G401.6 (cell line): Measurements from ENCODE around the gene CACHD1.

Experiments used
- FAIRE-seq: peaks from 2 replicates; lab custom pipeline; 2012; peaks lifted over from hg19 to GRCh38; lab: Jason Lieb, UNC

CACHD1 gene

GRCh38 chr1:64469977-64470664, at the start of gene CACHD1:
Gene CACHD1, plus strand, starts transcription at chr1:64470129. Its CDS starts 616 bp downstream, at chr1:64470745.
- FAIRE-seq: no peak

DNA sequence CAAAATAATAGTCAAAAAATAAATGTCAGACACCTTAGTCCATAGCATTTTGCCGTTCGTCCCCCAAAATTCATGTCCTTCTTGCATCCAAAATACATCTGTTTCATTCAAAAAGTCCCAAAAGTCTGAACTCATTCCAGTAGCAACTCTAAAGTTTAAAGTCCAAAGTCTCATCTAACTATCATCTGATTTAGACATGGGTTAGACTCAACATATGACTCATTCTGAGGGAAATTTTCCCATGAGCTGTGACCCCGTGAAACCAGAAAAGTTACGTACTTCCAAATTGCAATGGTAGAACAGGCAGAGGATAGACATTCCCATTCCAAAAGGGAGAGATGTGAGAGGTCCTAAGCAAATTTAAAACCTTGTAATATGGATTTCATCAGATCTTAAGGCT, 48.6 kb upstream of the CACHD1 start:
- no peak for FAIRE-seq

DNA sequence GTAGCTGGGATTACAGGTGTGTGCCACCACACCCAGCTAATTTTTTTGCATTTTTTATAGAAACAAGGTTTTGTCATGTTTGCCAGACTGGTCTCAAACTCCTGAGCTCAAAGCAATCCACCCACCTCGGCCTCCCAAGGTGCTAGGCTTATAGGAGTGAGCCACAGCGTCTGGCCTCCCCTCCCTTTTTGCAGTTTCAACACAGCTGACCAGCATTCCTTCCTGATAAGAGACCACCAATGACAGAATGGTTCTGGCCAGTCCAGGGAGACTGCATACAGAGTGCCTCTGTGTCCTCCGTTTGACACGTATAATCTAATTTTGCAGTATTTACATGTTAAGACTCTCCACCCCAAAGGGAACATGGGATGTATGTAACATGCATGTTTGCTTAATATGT, 46.4 kb upstream of the CACHD1 start:
- no peak for FAIRE-seq

- no peak for FAIRE-seq
These were observed 45.5 kb upstream of the CACHD1 start for GRCh38 chr1:64424412-64424811.

GRCh38 chr1:64425521-64425920, 44.4 kb upstream of the CACHD1 start:
- no peak for FAIRE-seq

GRCh38 chr1:64426681-64427080, 43.2 kb upstream of the CACHD1 start:
- no peak for FAIRE-seq

GRCh38 chr1:64427879-64428278, 42.0 kb upstream of the CACHD1 start:
- no peak for FAIRE-seq

- FAIRE-seq: no peak
These were observed 36.6 kb upstream of the CACHD1 start for GRCh38 chr1:64433308-64433707.

- no peak for FAIRE-seq
These were observed 36.2 kb upstream of the CACHD1 start for GRCh38 chr1:64433747-64434146.

GRCh38 chr1:64435000-64435399, 34.9 kb upstream of the CACHD1 start:
- FAIRE-seq: no peak

DNA sequence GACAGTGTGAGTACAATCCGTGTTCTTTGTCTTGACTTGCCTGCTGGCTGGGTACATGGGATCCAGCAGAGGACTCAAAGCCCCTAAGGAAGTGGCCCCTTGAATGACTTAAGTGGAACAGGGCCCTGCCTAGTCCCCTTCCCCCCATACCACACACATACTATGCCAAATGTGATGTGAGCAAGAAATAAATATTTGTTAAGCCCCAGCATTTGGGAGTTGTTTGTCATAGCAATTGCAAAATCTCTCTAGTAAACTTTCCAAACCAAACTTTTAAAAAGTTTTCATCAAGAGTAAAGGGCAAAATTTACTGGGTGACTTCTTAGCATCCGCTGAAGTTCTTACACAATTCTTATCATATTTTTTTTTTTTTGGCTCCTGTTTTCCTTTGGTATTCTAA, 32.5 kb upstream of the CACHD1 start:
- FAIRE-seq: no peak

GRCh38 chr1:64440183-64440826, 29.6 kb upstream of the CACHD1 start:
- no peak for FAIRE-seq

DNA sequence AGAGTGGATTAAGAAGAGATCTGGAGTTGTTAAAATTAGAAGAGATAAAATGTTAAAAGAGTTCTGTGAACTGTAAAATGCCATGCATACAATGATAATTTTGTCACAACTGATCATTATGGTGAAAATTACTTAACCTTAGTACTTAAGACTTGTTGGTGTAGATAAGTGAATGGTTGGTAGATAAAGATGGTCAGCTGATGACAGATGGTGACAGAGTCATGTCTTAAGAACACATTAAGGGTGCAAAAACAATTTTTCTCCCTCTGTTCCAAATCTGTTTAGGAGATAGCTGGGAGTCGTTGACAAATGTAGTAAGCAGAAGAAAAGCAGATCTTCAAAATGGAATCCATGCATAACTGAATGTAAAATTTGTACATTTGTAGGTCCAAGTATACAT, 18.5 kb upstream of the CACHD1 start:
- no peak for FAIRE-seq

- FAIRE-seq: no peak
These were observed 16.2 kb upstream of the CACHD1 start for GRCh38 chr1:64453688-64454087.

DNA sequence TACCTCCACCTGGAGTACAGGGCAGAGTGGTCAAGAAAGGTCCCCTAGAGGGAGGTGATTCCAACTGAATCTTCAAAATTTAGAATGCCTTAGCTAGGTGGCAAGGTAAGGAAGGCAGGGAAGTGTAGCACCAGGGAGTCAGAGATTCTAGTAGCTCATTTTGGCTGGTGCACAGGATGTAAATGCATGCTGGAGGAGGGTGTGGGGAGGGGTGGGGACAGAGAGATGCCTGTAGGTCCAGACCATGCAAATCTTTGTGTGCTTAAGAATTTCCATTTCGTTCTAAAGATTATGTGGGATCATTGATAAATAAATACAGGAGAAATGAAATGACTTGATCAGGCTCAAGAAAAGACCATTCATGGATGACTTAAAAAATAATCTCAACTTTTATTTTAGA, 11.0 kb upstream of the CACHD1 start:
- no peak for FAIRE-seq

- FAIRE-seq: no peak
These were observed 10.2 kb upstream of the CACHD1 start for GRCh38 chr1:64459743-64460142.

- no peak for FAIRE-seq
These were observed 3.9 kb upstream of the CACHD1 start for GRCh38 chr1:64466033-64466432.

- FAIRE-seq: no peak
These were observed 583 bp upstream of the CACHD1 start for GRCh38 chr1:64469116-64469976.

GRCh38 chr1:64470665-64471217, 812 bp downstream of the CACHD1 start:
- no peak for FAIRE-seq

DNA sequence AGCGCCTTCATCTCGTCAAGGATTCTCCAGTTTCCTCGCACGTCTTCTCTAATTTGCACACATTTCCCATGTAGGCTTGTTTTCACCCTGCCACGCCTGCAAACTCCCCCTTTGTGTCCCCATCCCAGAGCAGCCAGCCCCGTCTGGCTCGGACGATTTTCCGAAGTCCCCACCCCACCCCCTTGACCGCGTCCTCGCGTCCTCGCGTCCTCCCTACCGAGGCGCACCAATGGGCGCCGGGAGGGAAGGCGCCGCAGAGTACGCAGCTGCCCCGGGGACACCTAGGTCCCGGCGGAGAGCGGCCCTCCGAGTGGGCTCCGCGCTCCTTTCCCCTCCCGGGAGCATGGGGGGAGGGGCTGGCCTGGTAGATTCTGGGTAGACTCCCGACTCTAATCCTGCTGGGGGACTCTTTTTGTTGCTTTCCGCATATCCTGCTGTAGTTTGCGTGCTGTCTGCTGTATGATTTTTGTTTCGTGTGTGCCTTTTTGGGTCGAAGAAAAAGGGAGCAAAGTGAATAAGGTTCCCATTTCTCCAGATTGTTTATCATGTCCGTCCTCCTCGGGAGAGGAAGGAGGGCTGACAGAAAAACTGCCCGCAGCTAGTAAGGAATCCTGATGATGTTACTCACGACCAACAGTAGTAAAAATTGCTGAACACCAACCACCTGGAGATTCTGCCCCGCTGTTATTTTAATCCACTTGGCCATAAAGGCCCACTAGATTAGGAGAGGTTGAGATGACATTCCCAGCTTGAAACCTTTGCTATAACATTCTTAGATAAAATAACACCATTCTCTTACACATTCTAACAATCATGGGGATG, 1.5 kb downstream of the CACHD1 start:
- no peak for FAIRE-seq

DNA sequence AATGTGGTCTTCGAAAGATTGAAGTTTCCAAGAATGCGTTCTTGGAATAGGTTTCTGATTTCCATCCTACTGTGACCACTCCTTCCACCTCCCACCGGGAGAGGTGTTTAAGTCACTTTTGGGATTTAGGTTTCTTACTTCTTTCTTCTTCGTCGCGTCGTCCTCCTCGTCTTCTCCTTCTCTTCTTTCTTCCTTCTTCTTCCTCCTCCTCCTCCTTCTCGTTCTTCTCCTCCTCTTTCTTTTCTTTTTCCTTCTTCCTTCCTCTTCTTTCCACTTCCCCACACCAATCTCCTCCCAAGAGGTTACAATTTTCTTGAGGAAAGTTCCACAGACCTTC, 2.1 kb downstream of the CACHD1 start:
- no peak for FAIRE-seq

DNA sequence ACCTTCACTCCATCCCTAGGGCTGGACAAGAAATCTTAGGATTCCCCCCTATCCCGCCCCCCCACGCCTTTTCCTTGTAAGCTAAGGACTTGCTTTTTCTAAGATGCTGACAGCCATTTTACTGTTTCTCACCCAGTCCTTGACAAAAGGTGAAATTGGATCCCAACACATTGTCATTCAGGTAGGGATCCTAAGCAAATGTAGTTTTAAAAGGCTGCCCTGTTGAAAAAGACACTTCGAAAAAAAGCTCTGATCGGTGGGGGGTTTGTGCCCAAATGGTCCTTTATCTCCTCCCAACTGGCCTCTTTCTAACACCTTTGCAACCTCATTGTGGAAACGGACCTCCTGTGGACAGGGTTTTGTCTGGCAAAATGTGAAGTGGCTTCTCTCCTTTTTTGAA, 2.9 kb downstream of the CACHD1 start:
- no peak for FAIRE-seq
